Purkinje cell (primary cell): ENCODE measurements around the gene MED12L. TPM values are rescaled to one million over a fixed set of nuclear protein-coding genes. Genes with fewer than 3 reads are reported as not detected.

Experiments used
- polyA plus RNA-seq: library from polyadenylated mRNA; unstranded; fragments of >200 nt; fragmentation: Nextera tagmentation; gene quantifications from 2 replicates; pipeline ENCODE4 v1.2.1, GENCODE V29; 2014

MED12L gene
- 3.2 and 8.0 TPM in 2 replicates for polyA plus RNA-seq

DNA sequence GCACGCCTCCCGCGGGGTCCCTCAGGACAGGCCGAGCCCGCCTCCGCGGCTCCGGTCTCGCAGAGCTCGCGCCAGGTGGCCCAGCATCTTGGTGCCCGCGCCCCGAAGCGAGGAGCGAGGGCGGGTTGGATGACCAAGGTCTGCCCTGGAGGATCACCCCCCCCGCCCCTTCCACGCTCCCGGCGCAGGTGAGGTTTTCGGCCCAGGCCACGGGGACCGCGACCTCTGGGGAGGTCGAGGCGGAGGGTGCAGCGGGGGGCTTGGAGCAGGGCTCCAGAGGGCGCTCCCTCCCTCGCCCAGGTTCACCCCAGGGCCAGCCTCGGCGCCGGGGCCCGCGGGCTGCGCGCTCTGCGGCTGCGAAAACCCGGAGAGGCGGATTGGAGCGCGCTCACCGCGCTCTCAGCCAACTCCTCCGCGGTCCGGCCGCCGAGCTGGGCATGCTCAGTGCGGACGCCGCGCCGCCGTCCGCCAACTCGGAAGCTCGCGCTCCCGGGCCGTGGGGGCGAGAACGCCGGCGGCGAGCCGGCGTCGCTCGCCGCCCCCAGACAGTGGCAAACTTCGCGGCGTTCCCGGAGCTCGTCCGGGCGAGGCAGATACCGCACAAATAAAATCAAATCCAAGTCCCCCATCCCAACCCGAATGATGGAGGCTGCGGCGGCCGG is at the start of gene MED12L:
TSS of gene MED12L (plus strand) at position 438 of the 662 bp plus-strand sequence. CDS start 1,263 bp downstream, outside the sequence.

GRCh38 chr3:151203051-151203420 is 117.6 kb downstream of the MED12L start, which contains the start of gene GPR171:
TSS of gene GPR171 (minus strand) at chr3:151203216. CDS start at chr3:151199386, 3,830 bp downstream.

DNA sequence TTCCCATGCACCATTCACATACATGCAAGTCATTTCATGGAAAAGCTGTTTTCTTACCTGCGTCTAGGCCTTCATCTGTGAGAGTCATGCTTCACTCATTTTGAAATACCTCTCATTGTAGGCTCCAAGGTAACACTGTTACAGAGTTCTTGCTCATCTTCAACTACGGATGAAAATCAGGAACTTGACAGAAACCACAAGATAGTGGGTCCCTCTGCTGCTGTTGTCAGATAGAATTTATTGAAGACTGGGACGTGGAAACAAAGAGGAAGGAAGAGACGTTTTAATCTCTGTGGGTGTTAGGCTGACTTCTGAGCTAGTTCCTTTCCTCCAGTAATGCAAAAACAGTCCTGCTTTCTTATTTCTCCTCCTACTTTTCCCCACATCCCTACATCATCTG is 192.8 kb downstream of the MED12L start, which contains the start of gene P2RY14:
TSS of gene P2RY14 (minus strand) at position 313 of the 400 bp plus-strand sequence. CDS start 64,226 bp downstream, outside the sequence.

GRCh38 chr3:151316267-151316991 is 231.0 kb downstream of the MED12L start, which contains the start of gene GPR87:
TSS of gene GPR87 (minus strand) at chr3:151316820. CDS start at chr3:151300100, 16,720 bp downstream.

DNA sequence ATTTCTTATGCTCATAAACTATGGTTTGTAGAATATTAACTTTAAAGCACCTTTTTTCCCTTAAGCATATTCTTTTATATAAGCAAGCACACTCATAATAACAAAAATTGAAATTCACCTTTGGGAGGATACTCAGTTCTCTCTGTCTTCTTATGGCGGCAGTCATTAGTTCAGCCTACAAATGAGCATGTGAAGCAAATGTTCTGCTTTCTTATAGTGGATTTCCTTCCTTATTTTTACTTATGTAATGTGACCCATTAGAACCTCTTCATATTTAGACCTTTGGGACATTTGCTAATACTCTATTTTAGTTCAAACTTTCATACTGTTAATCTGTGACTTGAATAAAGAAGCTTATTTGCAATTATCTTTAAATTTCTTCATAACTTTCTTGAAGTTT is 243.9 kb downstream of the MED12L start, which contains the start of gene P2RY13:
TSS of gene P2RY13 (minus strand) at position 187 of the 400 bp plus-strand sequence. CDS start at position 166, 21 bp downstream.

DNA sequence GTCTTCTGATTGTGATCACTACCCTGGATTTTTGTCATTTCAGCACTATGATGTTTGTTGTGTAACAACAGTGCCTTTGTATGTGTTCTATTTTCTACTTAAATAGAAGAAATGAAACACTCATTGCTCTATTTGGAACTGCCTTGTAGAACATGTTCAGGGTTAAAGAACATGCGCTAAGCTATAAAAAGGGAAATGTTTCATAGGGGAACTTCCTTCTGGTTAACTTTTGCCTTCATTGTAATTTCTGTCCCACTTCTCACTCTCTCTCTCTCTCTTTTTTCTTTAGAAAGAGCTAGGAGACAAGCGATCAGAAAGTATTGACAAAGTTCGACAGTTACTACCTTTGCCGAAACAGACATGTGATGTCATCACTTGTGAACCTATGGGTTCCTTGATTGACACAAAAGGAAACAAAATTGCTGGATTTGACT is 299.3 kb downstream of the MED12L start, which contains the start of gene P2RY12:
TSS of gene P2RY12 (minus strand) at position 13 of the 434 bp plus-strand sequence. CDS start 45,908 bp downstream, outside the sequence.

DNA sequence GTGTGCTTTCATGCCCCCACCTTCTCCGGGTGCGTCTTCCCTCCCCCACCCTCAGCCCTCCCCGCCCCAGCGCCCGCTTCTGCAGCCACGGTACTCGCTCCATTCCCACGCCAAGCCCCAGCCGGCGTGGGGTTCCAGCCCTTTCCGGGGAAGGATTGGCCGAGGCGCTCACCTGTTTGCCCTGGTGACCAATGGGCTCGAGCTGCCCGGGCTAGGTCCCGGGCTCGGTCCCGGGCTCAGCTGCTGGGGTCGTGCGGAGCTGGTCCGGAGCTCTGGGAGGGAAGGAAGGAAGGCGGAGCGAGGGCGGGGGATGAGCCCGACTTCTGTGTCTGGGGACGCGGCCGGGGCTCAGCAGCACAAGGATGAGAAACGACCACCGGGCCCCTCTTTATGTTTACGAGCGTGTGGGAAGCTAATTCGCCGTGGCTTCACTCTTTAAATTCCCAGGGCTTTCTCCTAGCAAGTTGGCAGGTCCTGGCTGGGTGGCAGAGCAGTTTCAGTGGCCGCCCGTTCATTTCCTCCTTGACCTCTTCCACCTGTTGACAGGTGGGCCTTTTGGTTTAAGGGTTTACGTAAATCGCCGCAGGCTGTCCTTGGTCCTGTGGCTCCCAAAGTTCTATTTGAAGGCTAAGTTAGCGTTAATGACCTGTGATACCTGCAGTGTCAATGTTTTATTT is 375.4 kb downstream of the MED12L start, which contains the start of gene IGSF10:
TSS of gene IGSF10 (minus strand) at position 288 of the 677 bp plus-strand sequence. CDS start 2,352 bp downstream, outside the sequence.

Other genes with a start within 250 kb of the MED12L start
- not detected in 2 replicates for gene MINDY4B, start 180.2 kb upstream of the MED12L start, polyA plus RNA-seq
- gene CLRN1, start 112.9 kb upstream of the MED12L start, polyA plus RNA-seq, result not detected in 2 replicates
- gene GPR171, start 117.6 kb downstream of the MED12L start, polyA plus RNA-seq, result 8.1 TPM in 1 of 2 replicates, not detected in the other
- gene P2RY14, start 192.9 kb downstream of the MED12L start, polyA plus RNA-seq, result 2.1 TPM in 1 of 2 replicates, not detected in the other
- not detected in 2 replicates for gene GPR87, start 231.2 kb downstream of the MED12L start, polyA plus RNA-seq
- 0.69 and 2.4 TPM in 2 replicates for gene P2RY13, start 243.9 kb downstream of the MED12L start, polyA plus RNA-seq